Activated CD4-positive, alpha-beta T cell treated with anti-CD3 and anti-CD28 coated beads, Interleukin-2, amount 50 U/mL, for 16 hours (primary cell): ENCODE measurements around the gene TRERF1.
A peak's percentile ranks its signal among the peaks of the same experiment; 100 is the strongest.
"Not testable (repeated sequence)": the region's sequence is repeated elsewhere in the genome, so short reads cannot be mapped to it uniquely, and the experiment has no call there.

Experiments used
- DNase-seq: peaks from one replicate; pipeline ENCODE4 v3.0.0-alpha.2; 2020

TRERF1 gene

GRCh38 chr6:42332916-42333315 lies 118.8 kb downstream of the TRERF1 start:
- no peak for DNase-seq

GRCh38 chr6:42331019-42331418 lies 120.7 kb downstream of the TRERF1 start:
- no peak for DNase-seq

GRCh38 chr6:42326248-42326647 lies 125.5 kb downstream of the TRERF1 start:
- no peak for DNase-seq

GRCh38 chr6:42324656-42325324 lies 126.9 kb downstream of the TRERF1 start:
- DNase-seq = not testable (repeated sequence)

- no peak for DNase-seq
Measured at GRCh38 chr6:42322676-42323075, 129.1 kb downstream of the TRERF1 start.

- DNase-seq = no peak
Measured at GRCh38 chr6:42321976-42322375, 129.8 kb downstream of the TRERF1 start.

- DNase-seq = no peak
Measured at GRCh38 chr6:42320762-42321161, 131.0 kb downstream of the TRERF1 start.

GRCh38 chr6:42318480-42318879 lies 133.2 kb downstream of the TRERF1 start:
- no peak for DNase-seq

- DNase-seq = no peak
Measured at GRCh38 chr6:42316981-42317380, 134.7 kb downstream of the TRERF1 start.

- peak; percentile 74 for DNase-seq
Measured at GRCh38 chr6:42315991-42316970, 135.4 kb downstream of the TRERF1 start.

GRCh38 chr6:42315259-42315990 lies 136.3 kb downstream of the TRERF1 start:
- DNase-seq = no peak

GRCh38 chr6:42314571-42315258 lies 137.0 kb downstream of the TRERF1 start:
- no peak for DNase-seq

GRCh38 chr6:42313941-42314570 lies 137.7 kb downstream of the TRERF1 start:
- no peak for DNase-seq

- DNase-seq = peak; percentile 42
Measured at GRCh38 chr6:42313038-42313437, 138.7 kb downstream of the TRERF1 start.

GRCh38 chr6:42307141-42307470 lies 144.6 kb downstream of the TRERF1 start:
- DNase-seq = no peak

GRCh38 chr6:42306439-42307140 lies 145.1 kb downstream of the TRERF1 start:
- no peak for DNase-seq

GRCh38 chr6:42304053-42304712 lies 147.5 kb downstream of the TRERF1 start:
- DNase-seq = no peak

- no peak for DNase-seq
Measured at GRCh38 chr6:42302411-42302810, 149.3 kb downstream of the TRERF1 start.

- no peak for DNase-seq
Measured at GRCh38 chr6:42301986-42302385, 149.7 kb downstream of the TRERF1 start.

- DNase-seq = no peak
Measured at GRCh38 chr6:42300701-42301100, 151.0 kb downstream of the TRERF1 start.

GRCh38 chr6:42300185-42300584 lies 151.5 kb downstream of the TRERF1 start:
- DNase-seq = no peak
